ENCODE results near the gene FAM168A.

DNA sequence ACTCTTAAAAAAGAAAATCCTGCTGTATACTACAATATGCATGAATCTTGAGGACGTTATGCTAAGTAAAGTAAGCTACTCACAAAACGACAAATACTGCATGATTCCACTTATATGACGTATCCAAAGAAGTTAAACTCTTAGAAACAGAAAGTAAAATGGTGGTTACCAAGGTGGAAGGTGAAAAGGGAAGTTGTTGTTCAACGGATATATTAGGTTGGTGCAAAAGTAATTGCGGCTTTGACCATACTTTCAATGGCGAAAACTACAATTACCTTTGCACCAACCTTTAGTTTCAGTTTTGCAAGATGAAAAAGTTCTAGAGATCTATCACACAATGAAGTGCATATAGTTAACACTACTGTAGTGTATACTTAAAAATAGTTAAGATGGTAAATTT is 101.8 kb downstream of the FAM168A start:
- TF ChIP-seq CTCF (conservative IDR thresholded peaks at IDR 0.05 in 1 of 2, IDR thresholded peaks at IDR 0.05 in 1 of 2; ENCODE audit: low read depth in 1 of 2, low read length in 2 of 2) = no peak
- no peak for TF ChIP-seq EZH2 (IDR thresholded peaks at IDR 0.05; ENCODE audit: low read length, missing control alignments)
